GM18861 (cell line): ENCODE results near the gene ALG9.

Experiments used
- ATAC-seq: cut with Tn5 transposase; IDR thresholded peaks from one replicate; pipeline ENCODE4 v1.9.1; 2021; ENCODE audit not compliant: unreplicated experiment

ALG9 gene

DNA sequence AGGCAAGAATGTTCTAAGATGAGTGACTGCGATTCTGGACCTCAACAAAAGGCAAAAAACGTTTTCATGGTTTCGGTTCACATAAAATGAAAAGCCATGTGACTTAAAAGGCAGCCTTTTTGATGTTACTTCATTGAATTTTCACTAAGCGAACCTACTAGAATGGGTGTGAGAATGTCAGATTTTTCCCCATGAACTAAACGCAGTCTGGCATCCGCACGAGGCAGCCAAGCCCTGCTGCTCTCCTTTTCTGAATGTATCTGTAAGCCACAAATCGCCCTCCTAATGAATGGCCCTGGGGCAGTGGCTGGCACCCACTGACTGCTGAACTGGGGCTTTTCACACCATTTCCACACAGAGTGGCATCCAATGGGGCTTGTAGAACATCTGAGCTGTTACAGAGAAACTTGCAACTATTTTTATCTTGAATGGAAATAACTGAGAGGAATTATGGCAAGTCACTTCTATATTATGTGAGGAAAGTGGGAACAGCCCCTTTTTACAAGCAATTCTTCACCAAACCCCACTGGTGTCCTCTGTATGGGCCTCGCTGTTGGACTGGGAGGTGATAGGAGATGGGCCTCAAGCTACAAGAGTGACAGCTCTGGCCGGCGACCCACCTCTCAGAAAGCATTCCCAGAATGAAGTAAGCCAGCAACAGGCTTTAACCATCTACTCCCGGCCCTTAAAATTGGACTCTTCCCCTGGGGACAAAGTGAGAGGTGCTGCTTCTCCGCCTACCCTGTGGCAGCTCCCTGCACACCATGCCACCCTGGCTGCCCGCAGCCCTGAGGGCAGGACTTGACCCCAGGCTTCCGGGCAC lies 134.5 kb downstream of the ALG9 start:
- ATAC-seq: no peak
